ENCODE measurements around the gene LARGE2. TPM values are rescaled to one million over a fixed set of nuclear protein-coding genes. Genes with fewer than 3 reads are reported as not detected.
"Not testable (repeated sequence)": the region's sequence is repeated elsewhere in the genome, so short reads cannot be mapped to it uniquely, and the experiment has no call there.

LARGE2 gene
- total RNA-seq, 2 experiments from 2014 or later, result 1.2 to 1.5 TPM

DNA sequence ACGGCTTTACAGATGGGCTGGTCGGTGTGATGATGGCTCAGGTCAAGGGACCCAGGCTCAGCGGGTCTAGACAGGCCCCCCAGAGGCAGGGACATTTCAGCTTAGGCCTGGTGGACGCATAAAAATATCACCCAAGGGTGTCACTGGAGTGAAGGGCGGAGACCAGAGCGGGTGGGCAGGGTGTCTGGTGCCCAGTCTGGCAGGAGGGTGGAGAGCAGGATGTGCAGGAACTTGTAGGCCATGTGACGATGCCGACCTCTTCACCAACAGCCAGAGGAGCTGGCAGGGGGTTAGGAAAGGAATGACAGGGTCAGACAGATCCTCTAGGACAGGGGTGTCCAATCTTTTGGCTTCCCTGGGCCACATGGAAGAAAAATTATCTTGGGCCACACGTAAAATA, 32.5 kb upstream of the LARGE2 start:
- H3K27me3 Mint-ChIP-seq, result peaks cover 21% of the 10 kb centered on the region
- no peaks in the 10 kb centered on the region for H3K9me3 Mint-ChIP-seq
- H3K27ac Mint-ChIP-seq, result no peak overlapping the region
- DNase-seq, result no peak
- no peak overlapping the region for H3K4me3 Mint-ChIP-seq
- no peaks in the 10 kb centered on the region for H3K36me3 Mint-ChIP-seq
- peaks cover 3% of the 10 kb centered on the region for H3K4me1 Mint-ChIP-seq

DNA sequence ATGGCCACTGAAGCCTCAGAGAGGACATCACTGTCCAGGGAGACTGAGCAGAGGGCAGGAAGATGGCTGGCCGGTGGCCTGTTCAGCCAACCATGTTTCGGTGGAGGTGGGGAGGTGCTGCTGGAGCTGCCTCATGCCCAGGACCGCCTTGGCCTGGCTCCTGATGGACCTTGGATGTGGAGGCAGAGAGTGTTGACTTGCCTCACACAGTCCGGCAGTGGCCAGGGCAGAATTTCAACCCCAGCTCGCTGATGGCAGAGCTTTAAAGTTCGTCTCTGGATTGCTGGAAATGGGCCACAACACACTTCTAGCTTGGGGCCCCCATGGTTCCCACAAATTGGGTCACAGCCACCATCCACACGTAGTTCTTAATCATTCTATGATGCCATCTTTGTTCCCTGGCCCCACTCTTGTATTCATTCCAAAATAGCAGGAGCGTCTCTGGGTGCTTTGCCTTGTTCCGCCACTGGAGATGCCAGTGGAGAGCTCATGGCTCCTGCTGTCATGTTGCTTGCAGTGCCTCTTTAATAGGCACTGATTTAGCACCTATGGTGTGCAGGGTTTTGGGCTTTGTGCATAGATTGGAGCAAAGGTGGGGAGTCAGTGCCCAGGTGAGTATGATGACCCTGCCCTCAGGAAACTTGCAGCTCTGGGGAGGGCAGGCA, 31.4 kb upstream of the LARGE2 start:
- no peak for DNase-seq
- Mint-ChIP-seq H3K27ac (no peak overlapping the region), H3K27me3 (peaks cover 28% of the 10 kb centered on the region), H3K4me3 (no peak overlapping the region), H3K4me1 (no peaks in the 10 kb centered on the region), H3K36me3 (no peaks in the 10 kb centered on the region), H3K9me3 (no peaks in the 10 kb centered on the region)

DNA sequence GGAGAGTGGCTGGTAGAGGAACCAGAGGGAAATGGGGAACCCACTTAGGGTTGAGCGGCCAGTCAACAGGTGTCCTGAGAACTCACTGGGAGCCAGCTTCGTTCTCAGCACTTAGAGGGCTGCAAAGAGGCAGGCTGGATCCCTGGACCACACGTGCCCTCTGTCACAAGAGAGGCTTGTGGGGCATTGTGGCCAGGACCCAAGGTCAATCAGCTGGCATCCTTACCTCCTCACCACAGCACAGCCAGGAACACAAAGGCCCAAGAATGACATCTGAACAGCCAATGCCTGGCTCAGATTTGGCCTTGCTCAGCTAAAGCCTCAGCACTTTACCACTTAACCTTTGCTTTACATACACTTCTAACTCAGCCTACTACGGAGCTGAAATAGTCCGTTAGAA, 29.6 kb upstream of the LARGE2 start:
- Mint-ChIP-seq H3K36me3 (no peaks in the 10 kb centered on the region), H3K9me3 (no peaks in the 10 kb centered on the region), H3K4me3 (no peak overlapping the region), H3K27ac (no peak overlapping the region), H3K4me1 (no peaks in the 10 kb centered on the region), H3K27me3 (peaks cover 34% of the 10 kb centered on the region)
- DNase-seq, result no peak

DNA sequence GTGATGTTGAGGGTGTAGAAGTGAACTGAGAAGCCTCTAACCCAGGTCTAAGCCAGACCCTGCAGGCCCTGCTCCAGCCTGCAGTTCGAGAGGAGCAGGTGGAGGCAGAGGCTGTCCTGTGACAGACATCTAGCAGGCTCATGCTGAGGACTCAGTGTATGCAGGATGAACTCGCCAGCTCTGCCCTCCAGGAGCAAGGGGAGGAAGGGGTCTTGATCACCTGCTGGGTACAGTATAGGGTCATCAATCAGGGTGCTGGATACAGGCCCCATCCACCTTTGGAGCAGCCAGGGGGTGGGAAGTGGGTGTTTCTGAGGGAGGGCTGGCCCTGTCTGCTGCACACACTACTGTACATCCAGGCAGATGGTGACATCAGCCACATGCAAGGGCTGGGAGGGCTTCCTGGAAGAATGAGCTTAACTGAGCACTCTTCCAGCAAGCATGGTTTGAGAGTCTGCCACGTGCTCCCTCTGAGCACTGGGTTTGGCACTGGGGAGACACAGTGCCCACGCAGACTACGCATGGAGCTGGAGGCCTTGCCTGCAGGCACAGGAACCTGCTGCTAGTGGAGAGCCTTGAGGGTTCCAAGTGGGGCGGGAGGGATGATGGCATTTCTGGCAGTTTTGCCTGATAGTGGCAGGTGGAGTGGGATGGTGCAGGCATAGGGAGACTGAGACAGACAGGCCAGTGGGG, 27.8 kb upstream of the LARGE2 start:
- no peak overlapping the region for H3K4me3 Mint-ChIP-seq
- peaks cover 44% of the 10 kb centered on the region for H3K27me3 Mint-ChIP-seq
- H3K4me1 Mint-ChIP-seq, result no peaks in the 10 kb centered on the region
- H3K36me3 Mint-ChIP-seq, result no peaks in the 10 kb centered on the region
- no peaks in the 10 kb centered on the region for H3K9me3 Mint-ChIP-seq
- H3K27ac Mint-ChIP-seq, result no peak overlapping the region
- DNase-seq, result no peak

DNA sequence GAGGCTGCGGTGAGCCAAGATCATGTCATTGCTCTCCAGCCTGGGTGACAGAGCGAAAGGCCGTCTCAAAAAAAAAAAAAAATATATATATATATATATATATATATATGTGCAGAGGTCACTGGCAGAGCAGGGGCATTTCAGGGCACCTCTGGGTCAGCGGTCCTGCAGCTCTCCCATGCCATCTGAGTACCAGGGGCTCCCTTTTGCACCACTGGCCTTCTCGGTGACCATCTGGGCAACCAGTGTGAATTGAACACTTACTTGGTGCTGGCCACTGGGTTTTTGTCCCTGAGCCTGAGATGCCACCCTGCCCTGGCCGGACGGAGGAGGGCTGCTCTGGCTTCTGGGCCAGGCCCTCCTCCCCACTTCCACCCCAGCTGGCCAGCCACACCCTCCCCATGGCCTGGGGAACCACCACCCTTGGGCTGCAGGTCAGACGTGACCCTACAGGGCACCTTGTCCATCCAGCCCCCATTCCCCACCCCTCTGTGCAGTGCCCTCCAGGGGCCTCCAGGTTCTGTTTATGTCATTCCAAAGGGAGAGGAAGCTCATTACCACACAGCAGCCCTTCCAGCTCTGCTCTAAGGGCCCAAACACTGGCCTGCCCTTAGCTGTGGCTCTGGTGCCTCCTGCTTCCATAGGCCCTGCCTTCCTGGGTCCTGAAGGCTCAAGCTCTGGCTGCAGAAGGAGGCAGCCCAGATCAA, 26.8 kb upstream of the LARGE2 start:
- H3K4me1 Mint-ChIP-seq, result peaks cover 2% of the 10 kb centered on the region
- no peaks in the 10 kb centered on the region for H3K36me3 Mint-ChIP-seq
- no peak overlapping the region for H3K4me3 Mint-ChIP-seq
- no peak for DNase-seq
- H3K27me3 Mint-ChIP-seq, result peaks cover 45% of the 10 kb centered on the region
- H3K27ac Mint-ChIP-seq, result no peak overlapping the region
- no peaks in the 10 kb centered on the region for H3K9me3 Mint-ChIP-seq

DNA sequence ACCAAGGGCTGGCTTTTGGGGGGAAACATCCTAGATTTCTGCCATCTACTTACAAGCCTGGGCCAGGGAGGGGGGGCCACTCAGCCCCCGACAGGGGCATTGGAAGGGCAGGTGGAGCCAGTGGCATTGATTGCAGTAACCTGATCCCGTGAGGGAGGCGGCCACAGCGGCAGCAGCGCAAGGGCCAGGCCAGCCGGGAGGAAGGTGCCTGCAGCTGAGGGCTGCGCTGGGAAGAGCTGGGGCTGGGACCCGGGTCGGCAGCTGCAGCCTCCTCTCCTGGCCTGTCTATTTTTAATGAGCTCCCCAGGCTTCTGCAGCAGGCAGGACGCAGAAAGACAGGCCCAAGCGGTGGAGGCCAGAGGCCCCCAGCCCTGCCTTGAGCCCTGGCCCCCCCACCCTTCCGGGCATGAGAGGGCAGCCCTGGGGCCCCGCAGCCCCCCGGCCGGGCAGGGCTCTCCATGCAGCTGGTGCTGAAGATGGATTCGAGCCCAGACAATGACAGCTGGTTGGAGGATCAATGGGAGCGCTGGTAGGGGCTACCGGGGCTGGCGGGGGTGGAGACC, 26.0 kb upstream of the LARGE2 start:
- Mint-ChIP-seq H3K27ac (no peak overlapping the region), H3K9me3 (no peaks in the 10 kb centered on the region), H3K36me3 (no peaks in the 10 kb centered on the region), H3K27me3 (peaks cover 52% of the 10 kb centered on the region), H3K4me1 (peaks cover 4% of the 10 kb centered on the region), H3K4me3 (no peak overlapping the region)
- no peak for DNase-seq

DNA sequence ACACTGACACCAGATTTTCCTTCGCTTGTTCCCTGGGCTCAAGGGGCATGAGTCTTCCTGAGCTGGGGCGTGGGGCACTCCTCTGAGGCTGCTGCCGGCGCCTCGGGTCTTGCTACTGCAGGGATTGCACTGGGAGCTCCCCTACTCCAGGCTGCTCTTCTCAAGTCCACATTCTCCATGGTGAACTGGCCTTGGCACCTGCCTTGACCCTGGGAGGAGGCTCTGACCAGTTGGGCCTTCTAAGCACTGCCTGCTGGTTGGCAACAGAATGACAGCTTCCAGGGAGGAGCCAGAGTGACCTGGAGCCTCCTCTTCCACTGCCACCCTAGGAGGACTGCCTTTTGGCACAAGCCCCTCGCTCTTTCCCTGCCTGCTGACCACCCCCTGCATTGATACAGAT, 24.9 kb upstream of the LARGE2 start:
- H3K27me3 Mint-ChIP-seq, result peaks cover 52% of the 10 kb centered on the region
- no peaks in the 10 kb centered on the region for H3K36me3 Mint-ChIP-seq
- no peak overlapping the region for H3K4me3 Mint-ChIP-seq
- DNase-seq, result no peak
- H3K9me3 Mint-ChIP-seq, result no peaks in the 10 kb centered on the region
- H3K27ac Mint-ChIP-seq, result no peak overlapping the region
- peaks cover 4% of the 10 kb centered on the region for H3K4me1 Mint-ChIP-seq

DNA sequence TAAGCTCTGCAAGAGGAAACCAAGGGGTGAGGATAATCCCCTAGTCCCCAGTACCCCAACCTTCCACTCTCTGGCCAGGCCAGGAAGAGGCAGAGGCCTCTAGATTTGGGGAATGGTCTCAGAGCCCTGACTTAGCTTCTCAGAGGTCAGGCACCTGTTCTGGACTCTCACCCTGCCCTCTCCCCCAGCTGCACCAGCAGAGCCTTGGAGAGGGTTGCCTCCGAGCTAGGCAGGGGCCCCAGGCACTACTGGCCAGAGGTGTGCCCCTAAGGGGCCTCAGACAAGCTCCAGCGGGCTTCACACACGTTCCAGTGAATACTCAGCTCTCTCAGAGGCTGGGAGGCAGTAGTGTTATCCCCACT, 23.4 kb upstream of the LARGE2 start:
- no peak for DNase-seq
- no peak overlapping the region for H3K27ac Mint-ChIP-seq
- peaks cover 43% of the 10 kb centered on the region for H3K27me3 Mint-ChIP-seq
- no peaks in the 10 kb centered on the region for H3K36me3 Mint-ChIP-seq
- H3K9me3 Mint-ChIP-seq, result no peaks in the 10 kb centered on the region
- H3K4me3 Mint-ChIP-seq, result no peak overlapping the region
- peaks cover 4% of the 10 kb centered on the region for H3K4me1 Mint-ChIP-seq

DNA sequence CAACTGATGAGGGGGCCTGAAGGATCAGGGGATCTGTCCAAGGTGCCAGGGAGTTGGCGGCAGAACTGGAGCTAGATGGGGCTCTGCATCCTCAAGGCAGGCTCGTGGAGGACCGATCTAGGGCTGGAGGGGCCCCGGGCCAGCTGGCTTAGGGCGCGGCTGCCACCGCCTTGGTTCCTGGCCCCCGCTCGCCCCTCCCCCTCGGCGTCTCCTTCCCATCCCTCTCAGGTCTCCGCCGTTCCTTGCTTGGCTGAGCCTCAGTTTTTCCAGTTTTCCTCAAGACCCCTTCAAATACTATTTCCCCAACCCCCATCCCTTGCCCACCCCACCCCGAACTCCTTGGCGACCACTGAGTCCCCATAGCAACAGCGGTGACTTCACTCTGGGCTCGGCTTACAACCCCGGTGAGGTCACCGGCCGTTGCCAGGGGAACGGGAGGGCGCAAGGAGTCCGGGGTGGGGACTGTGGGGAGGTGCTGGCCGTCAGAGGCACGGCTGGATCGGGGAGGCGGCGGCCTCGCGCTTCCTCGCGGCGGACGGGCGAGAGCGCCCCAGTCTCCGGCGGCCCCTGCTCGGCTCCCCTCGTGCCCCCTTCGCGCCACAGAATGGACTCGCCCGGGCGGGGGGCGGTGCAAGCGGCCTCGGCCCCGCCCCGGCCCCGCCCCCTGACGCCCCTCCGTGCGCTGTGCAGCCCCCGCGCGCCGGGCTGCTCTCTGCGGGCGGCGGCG, 22.8 kb upstream of the LARGE2 start:
- peak overlapping the region; percentile 64 for H3K4me3 Mint-ChIP-seq
- H3K9me3 Mint-ChIP-seq, result no peaks in the 10 kb centered on the region
- DNase-seq, result peak; percentile 84
- peaks cover 38% of the 10 kb centered on the region for H3K27me3 Mint-ChIP-seq
- no peak overlapping the region for H3K27ac Mint-ChIP-seq
- H3K4me1 Mint-ChIP-seq, result peaks cover 4% of the 10 kb centered on the region
- no peaks in the 10 kb centered on the region for H3K36me3 Mint-ChIP-seq

DNA sequence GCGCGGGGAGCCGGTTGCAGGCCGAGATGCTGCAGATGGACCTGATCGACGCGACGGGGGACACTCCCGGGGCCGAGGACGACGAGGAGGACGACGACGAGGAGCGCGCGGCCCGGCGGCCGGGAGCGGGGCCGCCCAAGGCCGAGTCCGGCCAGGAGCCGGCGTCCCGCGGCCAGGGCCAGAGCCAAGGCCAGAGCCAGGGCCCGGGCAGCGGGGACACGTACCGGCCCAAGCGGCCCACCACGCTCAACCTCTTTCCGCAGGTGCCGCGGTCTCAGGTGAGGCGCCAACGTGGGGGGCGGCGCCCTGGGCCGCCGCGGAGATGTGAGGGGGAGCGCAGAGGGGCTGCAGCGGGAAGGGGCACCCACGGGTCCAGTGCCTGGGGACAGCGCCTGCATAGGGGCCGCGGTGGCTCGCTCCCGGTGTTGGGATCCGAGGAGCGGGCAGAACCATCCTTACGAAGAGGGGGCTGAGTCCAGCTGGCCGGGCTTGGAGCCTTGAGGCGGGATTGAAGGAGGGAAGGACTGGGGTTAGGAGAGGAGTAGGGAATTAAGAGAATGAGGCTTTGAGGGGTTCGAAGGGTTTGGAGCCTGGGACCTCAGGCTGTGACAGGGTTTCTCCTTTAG, 22.2 kb upstream of the LARGE2 start:
- not testable (repeated sequence) for H3K36me3 Mint-ChIP-seq, H3K27ac Mint-ChIP-seq, DNase-seq, H3K9me3 Mint-ChIP-seq, H3K4me1 Mint-ChIP-seq
- Mint-ChIP-seq H3K4me3 (peak overlapping the region; percentile 55), H3K27me3 (peaks cover 31% of the 10 kb centered on the region)

DNA sequence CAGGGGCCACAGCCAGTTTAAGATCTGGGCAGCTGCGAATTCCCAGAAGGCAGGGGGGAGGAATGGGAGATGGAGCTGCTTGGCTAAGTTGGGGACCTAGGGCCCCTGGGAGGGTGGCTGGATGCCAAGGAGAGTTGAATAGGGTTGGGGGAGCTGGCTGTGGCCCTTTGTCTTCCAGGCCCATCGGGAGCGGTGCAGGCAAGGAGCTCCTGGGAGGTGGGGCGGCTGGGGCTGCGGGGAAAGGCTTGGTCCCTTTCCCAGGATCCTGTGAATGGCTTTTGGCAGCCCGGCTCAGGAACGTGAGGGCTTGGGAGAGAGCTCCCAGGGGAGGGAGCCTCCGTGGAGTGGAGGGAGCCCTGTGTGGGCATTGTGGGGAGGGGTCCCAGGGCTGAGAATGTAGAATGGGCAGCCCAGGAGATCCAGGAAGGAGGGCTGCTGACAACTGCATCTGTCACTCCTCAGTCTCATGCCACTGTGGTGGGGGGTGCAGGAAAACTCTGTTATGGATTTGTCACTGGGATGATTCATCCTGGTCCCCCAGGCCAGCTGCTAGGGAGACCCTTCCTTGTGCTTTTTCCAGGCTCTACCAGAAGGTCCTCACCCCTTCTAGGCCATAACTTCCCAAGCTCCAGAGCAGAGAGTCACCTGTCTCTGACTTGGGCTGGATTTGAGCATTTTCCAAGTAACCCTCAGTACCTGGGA, 21.4 kb upstream of the LARGE2 start:
- Mint-ChIP-seq H3K4me1 (peaks cover 4% of the 10 kb centered on the region), H3K4me3 (peak overlapping the region; percentile 55), H3K27ac (no peak overlapping the region), H3K27me3 (peaks cover 26% of the 10 kb centered on the region), H3K9me3 (no peaks in the 10 kb centered on the region), H3K36me3 (no peaks in the 10 kb centered on the region)
- DNase-seq, result no peak

DNA sequence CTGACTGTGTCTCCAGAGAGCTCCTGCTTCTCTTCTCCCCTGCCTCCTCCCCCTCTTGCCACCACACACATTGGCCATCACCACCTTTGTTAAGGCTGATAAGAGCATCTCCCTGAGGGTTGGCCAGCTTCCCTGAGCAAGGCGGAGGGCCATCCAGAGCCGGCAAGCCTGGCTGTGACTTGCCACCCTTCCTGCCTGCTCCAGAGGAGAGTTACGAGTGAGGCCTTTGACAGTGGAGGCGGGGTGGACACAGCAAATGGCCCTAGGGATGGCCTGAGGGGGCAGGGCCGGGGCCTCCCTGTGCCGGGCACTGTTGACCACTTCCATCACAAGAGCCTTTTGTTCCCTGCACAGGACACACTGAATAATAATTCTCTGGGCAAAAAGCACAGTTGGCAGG, 20.8 kb upstream of the LARGE2 start:
- Mint-ChIP-seq H3K4me1 (peaks cover 7% of the 10 kb centered on the region), H3K27me3 (peaks cover 26% of the 10 kb centered on the region), H3K4me3 (no peak overlapping the region), H3K27ac (no peak overlapping the region), H3K9me3 (no peaks in the 10 kb centered on the region), H3K36me3 (no peaks in the 10 kb centered on the region)
- DNase-seq, result no peak

DNA sequence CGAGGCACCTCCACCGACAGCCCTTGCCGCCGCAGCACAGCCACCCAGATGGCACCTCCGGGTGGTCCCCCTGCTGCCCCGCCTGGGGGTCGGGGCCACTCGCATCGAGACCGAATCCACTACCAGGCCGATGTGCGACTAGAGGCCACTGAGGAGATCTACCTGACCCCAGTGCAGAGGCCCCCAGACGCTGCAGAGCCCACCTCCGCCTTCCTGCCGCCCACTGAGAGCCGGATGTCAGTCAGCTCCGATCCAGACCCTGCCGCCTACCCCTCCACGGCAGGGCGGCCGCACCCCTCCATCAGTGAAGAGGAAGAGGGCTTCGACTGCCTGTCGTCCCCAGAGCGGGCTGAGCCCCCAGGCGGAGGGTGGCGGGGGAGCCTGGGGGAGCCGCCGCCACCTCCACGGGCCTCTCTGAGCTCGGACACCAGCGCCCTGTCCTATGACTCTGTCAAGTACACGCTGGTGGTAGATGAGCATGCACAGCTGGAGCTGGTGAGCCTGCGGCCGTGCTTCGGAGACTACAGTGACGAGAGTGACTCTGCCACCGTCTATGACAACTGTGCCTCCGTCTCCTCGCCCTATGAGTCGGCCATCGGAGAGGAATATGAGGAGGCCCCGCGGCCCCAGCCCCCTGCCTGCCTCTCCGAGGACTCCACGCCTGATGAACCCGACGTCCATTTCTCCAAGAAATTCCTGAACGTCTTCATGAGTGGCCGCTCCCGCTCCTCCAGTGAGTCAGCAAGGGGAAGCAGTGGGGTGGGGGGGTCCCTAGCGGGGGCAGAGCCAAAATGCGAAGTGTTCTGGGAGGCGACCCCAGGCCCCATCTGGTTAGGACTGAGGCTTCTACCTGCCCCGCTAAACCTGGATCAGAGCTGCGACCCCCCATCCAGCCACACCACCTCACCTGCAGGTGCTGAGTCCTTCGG, 19.7 kb upstream of the LARGE2 start:
- no peak for DNase-seq
- Mint-ChIP-seq H3K4me3 (no peak overlapping the region), H3K9me3 (no peaks in the 10 kb centered on the region), H3K4me1 (peaks cover 7% of the 10 kb centered on the region), H3K27me3 (peaks cover 22% of the 10 kb centered on the region), H3K27ac (no peak overlapping the region), H3K36me3 (no peaks in the 10 kb centered on the region)

All from activated naive CD8-positive, alpha-beta T cell treated with anti-CD3 and anti-CD28 coated beads for 36 hours (primary cell).